GM12891 (cell line): ENCODE measurements around the gene HNF1A.

Source experiments
- PAX5 ChIP-seq: IDR thresholded peaks from 2 replicates; pipeline ENCODE4 v1.6.1; 2011; ENCODE audit warnings: low read length, moderate library complexity, mild to moderate bottlenecking; ENCODE audit not compliant: insufficient read depth, severe bottlenecking
- POLR2A ChIP-seq: IDR thresholded peaks from 2 replicates; pipeline ENCODE4 v1.6.1; 2011; ENCODE audit warnings: low read depth, low read length, control low read depth
- POLR2AphosphoS5 ChIP-seq: IDR thresholded peaks from 2 replicates; pipeline ENCODE4 v1.6.1; 2011; ENCODE audit warnings: low read depth, low read length, control low read depth
- POU2F2 ChIP-seq: IDR thresholded peaks from 2 replicates; pipeline ENCODE4 v1.6.1; 2011; ENCODE audit warnings: low read depth, mild to moderate bottlenecking, control low read depth, low read length, moderate library complexity
- SPI1 ChIP-seq: IDR thresholded peaks from 2 replicates; pipeline ENCODE4 v1.6.1; 2011; ENCODE audit warnings: low read depth, low read length, control low read depth
- TAF1 ChIP-seq: IDR thresholded peaks from 2 replicates; pipeline ENCODE4 v1.6.1; 2011; ENCODE audit warnings: low read depth, low read length, control low read depth

GRCh38 chr12:120941412-120941811 is 36.9 kb upstream of the HNF1A start:
- no peak for TF ChIP-seq POLR2A
- TF ChIP-seq TAF1, result no peak
- no peak for TF ChIP-seq POLR2AphosphoS5
- no peak for TF ChIP-seq POU2F2
- TF ChIP-seq PAX5, result no peak
- TF ChIP-seq SPI1, result no peak
